Activated CD8-positive, alpha-beta memory T cell treated with anti-CD3 and anti-CD28 coated beads for 4 hours (primary cell): ENCODE data around the gene HAND1.
A peak's percentile ranks its signal among the peaks of the same experiment; 100 is the strongest.

ENCODE experiments used
- DNase-seq, 2 donors: peaks; one replicate each; pipeline ENCODE4 v3.0.0-alpha.2; 2020; ENCODE audit warnings: low read depth in 2 of 2

Gene HAND1

DNA sequence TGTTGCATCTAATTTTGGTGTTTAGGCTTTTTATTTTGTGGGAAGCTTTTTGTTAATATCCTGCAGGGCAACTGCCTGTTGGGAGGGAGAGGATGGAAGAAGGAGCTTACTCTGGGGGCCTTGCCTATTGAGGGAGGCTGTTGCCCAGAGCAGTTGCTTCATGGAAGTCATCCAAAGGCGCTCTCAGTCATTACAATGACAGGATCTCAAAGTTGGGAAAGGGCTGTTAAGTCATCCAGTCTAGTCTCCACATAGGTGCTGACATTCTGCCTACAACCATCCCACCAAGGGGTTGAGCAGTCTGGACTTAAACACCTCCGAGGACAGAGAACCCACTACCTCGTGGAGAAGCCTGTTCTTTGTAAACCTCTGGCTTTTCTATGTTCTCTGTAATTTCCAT lies 19.0 kb downstream of the HAND1 start:
- DNase-seq: no peak

- no peak for DNase-seq
Observed at GRCh38 chr5:154456540-154456939, 21.5 kb downstream of the HAND1 start.

DNA sequence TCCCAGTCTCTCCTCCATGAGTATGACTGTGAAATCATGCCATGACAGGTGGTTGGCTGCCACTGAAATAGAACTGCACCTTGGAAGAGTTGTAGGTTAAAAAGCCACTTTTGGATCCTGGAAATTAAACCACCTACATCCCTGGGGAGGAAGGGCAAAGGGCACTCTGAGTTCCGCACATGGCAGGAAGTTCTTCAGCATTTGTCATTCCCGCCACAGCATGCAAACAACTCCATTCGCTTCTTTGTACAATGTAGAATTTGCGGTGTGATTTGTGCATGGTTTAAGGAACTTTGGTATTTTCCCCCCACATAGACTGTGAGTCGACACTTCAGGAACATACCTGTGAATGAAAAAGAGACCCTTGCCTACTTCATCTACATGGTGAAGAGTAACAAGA lies 22.4 kb downstream of the HAND1 start:
- DNase-seq: no peak

GRCh38 chr5:154451957-154452356 lies 26.1 kb downstream of the HAND1 start:
- DNase-seq: no peak

- DNase-seq: no peak
Observed at GRCh38 chr5:154449786-154450185, 28.2 kb downstream of the HAND1 start.

GRCh38 chr5:154447089-154447725 lies 30.8 kb downstream of the HAND1 start:
- no peak for DNase-seq

- no peak for DNase-seq
Observed at GRCh38 chr5:154446195-154447088, 31.6 kb downstream of the HAND1 start.

DNA sequence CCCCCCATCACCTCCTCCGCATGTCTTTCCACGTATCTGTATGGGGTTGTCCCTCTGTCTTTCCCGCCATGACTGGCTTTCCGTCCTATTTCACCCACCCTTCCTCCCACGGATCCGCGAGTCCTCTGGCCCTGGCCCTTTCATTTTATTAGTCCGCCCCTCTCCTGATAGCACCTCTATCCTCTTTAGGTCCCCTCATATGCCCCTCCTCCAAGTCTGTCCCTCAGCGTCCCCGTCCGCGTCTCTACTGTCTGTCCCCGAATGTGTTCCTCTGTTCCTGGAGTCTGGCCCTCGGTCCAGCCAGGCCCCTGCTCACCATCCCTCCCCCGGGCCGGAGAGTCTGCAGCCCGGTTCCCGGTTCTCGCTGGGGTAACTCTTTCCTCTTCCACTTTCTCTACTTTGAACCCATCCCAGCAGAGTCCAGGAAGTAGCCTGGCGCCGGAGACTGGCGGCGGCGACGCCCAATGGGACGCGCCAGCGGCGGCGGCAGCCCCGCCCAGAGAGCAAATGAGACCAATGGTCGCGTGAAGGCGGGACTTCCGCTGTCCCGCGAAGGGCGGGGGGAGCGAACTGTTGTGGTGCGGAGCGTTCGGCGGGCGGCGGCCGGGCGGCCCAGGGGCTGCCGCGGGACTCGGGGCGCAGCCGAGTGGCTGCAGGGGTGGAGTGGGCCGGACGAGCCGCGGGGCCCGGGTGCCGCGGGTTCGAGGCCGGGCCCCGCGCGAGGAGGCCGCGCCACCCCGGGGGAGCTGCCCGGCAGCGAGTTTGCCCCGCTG lies 32.4 kb downstream of the HAND1 start, which contains the start of gene SAP30L:
Gene SAP30L, plus strand, starts transcription at position 576 of the 773 bp plus-strand sequence. CDS start 608 bp downstream, outside the sequence.
- DNase-seq: peak; percentile 86 to 87

- no peak for DNase-seq
Observed at GRCh38 chr5:154444556-154445421, 33.2 kb downstream of the HAND1 start.

DNA sequence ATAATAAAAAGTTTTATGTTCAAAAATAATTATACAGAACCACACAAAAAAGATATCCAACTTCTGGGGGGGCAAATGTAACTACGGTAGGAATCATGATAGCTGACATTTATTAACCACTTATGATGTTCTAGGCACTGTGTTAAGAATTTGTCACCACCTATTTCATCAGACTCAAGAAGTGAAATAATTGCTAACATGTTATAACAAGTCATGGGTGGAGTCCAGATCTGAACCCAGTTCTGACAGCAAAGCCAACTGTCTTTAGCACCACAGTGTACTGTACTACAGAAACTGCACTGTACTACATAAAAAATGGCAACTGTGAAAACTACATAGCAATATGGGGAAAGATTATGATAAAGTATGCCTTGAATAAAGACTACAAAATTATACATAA lies 35.2 kb downstream of the HAND1 start:
- DNase-seq: no peak

DNA sequence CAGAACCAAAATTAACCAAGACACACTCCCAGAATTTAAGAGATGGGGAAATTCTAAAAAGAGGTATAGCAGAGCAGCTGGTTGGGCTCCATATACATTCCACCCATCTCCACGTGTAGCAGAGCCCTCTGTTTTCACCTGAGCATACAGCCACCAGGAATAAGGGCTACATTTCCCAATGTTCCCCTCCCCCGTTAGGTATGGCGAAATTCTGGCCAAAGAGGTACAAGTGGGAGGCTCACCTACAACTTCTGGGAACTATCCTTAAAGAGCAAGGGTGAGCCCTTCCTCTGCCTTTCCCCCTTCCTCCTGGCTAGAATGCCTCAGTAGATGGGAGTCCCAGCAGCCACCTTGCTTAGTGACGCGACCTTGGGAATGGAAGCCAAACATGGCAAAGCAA lies 37.5 kb downstream of the HAND1 start:
- DNase-seq: no peak

GRCh38 chr5:154437281-154437965 lies 40.6 kb downstream of the HAND1 start:
- DNase-seq: no peak

DNA sequence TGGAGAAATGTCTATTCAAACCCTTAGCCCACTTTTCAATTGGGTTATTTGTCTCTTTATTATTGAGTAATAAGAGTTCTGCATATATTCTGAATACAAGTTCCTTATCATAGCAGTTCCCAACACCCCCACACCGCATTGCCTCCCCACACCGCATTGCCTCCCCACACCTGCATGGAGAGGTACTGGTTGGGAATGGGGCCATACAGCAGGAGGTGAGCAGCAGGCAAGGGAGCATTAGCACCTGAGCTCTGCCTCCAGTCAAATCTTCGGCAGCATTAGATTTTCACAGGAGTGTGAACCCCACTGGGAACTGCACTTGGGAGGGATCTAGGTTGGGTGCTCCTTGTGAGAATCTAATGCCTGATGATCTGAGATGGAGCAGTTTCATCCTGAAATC lies 42.8 kb downstream of the HAND1 start:
- DNase-seq: no peak

DNA sequence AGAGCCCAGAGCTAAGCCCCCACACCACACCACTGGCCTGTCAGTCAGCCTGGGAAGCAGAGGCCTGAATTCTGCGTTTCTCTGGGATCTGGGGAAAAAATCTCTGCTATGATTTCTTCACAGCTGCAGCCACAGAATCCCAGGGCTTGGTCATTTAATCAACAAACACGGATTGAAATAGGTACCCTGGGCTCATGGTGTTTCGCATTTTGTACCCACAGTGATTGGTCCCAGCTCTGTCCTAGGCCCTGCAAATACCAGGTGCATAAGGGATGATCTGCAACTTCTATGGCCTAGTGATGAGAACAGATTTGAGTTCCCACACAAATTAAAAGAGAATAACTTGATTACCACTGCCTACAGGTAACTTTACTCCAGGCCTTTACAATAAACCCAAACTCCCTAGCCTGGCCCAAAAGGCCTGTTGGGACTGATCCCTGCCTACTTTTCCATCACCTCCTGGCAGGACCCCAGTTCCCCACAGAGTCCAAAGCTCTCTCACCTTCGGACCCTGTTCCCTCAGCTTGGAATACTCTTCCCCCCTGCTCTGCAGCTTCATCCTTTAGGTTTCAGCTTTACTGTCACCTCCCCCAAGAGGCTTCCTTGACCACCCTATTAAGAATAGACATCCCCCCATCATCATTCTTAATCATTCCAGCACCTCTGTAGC lies 46.9 kb downstream of the HAND1 start:
- DNase-seq: no peak

- DNase-seq: no peak
Observed at GRCh38 chr5:154430466-154430865, 47.6 kb downstream of the HAND1 start.

DNA sequence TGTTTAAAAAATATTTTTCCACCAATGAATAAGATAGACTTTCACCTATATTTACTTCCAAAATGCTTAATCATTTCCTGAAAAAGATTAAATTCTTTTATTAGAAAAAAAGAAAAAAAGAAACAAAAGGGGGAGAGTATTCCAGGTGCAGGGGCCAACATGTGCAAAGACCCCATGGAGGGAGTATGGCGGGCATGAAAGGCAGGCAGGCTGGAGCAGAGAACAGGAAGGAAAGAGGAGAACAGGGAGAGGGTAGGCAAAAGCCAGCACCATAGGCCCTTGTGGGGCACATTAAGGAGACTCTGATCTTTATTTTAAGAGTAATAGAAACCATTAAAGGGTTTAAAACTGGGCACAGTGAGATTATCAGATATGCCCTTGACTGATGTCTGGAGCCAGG lies 48.7 kb downstream of the HAND1 start:
- no peak for DNase-seq

DNA sequence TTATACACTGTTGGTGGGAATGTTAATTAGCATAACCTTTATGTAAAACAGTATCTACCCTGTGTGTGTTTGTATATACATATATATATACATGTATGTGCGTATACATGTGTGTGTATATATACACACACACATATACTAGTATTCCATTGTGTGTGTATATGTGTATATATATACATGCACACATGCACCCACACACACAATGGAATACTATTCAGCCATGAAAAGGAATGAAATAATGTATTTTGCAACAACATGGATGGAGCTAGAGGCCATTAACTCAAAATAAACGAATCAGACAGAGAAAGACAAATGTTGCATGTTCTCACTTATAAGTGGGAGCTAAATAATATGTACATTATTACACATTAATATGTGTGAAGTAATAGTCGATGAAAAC lies 49.8 kb downstream of the HAND1 start:
- no peak for DNase-seq
